Thyroid gland (tissue), 4 donors: ENCODE data around the gene HIVEP3. TPM values are rescaled to one million over a fixed set of nuclear protein-coding genes. Genes with fewer than 3 reads are reported as not detected.

Source experiments
- DNase-seq, 2 donors: peaks; one replicate each; pipeline ENCODE4 v3.0.0-alpha.2; 2019
- H3K27ac ChIP-seq, 3 donors: fragments of 200-600 bp; sonication (generic); 1 replicate in 2 of 3; 2 replicates in 1 of 3; pipeline ENCODE4 v1.5.1; 2016 to 2019; ENCODE audit warnings: mild to moderate bottlenecking in 1 of 3, moderate library complexity in 1 of 3
- H3K27me3 ChIP-seq: fragments of 200-600 bp; sonication (generic); one replicate; pipeline ENCODE4 v1.5.1; 2019
- H3K36me3 ChIP-seq, 2 donors: fragments of 200-600 bp; sonication (generic); one replicate each; pipeline ENCODE4 v1.5.1; 2016 to 2019
- H3K4me1 ChIP-seq, 2 donors: fragments of 200-600 bp; sonication (generic); one replicate each; pipeline ENCODE4 v1.5.1; 2017 to 2019
- H3K4me3 ChIP-seq, 3 donors: fragments of 200-600 bp; sonication (generic); replicated peaks in 1 of 3; 1 replicate in 2 of 3; 2 replicates in 1 of 3; pipeline ENCODE4 v1.5.1; 2016; ENCODE audit warnings: mild to moderate bottlenecking in 1 of 3
- H3K9me3 ChIP-seq: fragments of 200-600 bp; sonication (generic); one replicate; pipeline ENCODE4 v1.5.1; 2017
- POLR2A ChIP-seq, 2 donors: fragments of 450-650 bp; IDR thresholded peaks; one replicate each; pipeline ENCODE4 v1.6.1; 2017; ENCODE audit warnings: antibody characterized with exemption in 2 of 2, mild to moderate bottlenecking in 2 of 2, moderate library complexity in 1 of 2
- WGBS, 2 donors: methylation state at CpG; one replicate each; pipeline ENCODE4 v1.1.5; 2017; 5-methylcytosine and 5-hydroxymethylcytosine counted together
- intact Hi-C: fragments of 100-400 bp; cut with DNase I; formaldehyde crosslinking; loops from one replicate; pipeline ENCODE4 v1.15.1; 2023
- total RNA-seq, 4 donors: library from RNA; depleted of rRNA; stranded (reverse); fragments of >200 nt; gene quantifications; one replicate each; pipeline ENCODE4 v1.2.3, GENCODE V29; 2016
- TF ChIP-seq, protein P1 (sequence below), 6 experiments: fragments of 200-600 bp in 3 of 6; fragments of 450-650 bp in 3 of 6; sonication (generic) in 3 of 6; IDR thresholded peaks; one replicate each; pipeline ENCODE4 v1.5.1; 2016 to 2019; ENCODE audit warnings: antibody characterized with exemption in 6 of 6, mild to moderate bottlenecking in 2 of 6, inconsistent platforms in 1 of 6, moderate library complexity in 1 of 6

The HIVEP3 gene
- total RNA-seq, 4 donors from 2014 or later, result 9.7 to 13.5 (median 12.5) TPM

DNA sequence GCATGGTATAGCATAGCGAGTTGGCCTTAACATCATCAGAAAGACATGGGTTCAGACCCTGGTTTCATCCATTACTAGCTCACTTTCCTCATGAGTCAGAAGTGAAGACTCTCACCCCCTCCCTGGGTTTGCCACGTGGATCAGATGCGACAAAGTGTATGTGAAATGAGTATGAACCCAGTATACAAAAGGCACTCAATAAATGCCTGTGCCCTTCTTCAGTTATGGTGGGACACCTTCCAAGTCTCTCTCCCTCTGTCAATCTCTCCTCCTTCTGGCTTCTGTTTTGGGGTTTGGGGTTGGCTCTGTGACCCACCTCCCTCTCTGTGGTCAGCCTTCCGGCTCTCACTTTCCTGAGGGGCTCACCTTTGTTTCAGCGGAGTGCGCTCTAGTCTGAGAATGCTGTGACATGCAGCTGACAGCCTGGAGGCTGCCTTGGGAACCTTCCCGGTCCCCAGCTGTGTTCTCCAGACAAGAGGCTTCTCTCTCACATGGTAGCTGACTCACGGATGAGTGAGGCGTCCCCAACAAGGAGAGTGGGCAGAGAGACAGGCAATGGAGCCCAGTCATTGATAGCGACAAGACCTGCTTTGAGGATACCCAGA lies 279.3 kb downstream of the HIVEP3 start:
- DNase-seq, result no peak
- Histone ChIP-seq H3K27ac (no peak overlapping the region), H3K4me1 (no peaks in the 10 kb centered on the region), H3K9me3 (no peaks in the 10 kb centered on the region), H3K4me3 (no peak overlapping the region), H3K27me3 (no peaks in the 10 kb centered on the region), H3K36me3 (no peaks in the 10 kb centered on the region)
- TF ChIP-seq, protein P1, sequence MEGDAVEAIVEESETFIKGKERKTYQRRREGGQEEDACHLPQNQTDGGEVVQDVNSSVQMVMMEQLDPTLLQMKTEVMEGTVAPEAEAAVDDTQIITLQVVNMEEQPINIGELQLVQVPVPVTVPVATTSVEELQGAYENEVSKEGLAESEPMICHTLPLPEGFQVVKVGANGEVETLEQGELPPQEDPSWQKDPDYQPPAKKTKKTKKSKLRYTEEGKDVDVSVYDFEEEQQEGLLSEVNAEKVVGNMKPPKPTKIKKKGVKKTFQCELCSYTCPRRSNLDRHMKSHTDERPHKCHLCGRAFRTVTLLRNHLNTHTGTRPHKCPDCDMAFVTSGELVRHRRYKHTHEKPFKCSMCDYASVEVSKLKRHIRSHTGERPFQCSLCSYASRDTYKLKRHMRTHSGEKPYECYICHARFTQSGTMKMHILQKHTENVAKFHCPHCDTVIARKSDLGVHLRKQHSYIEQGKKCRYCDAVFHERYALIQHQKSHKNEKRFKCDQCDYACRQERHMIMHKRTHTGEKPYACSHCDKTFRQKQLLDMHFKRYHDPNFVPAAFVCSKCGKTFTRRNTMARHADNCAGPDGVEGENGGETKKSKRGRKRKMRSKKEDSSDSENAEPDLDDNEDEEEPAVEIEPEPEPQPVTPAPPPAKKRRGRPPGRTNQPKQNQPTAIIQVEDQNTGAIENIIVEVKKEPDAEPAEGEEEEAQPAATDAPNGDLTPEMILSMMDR (IDR thresholded peaks at IDR 0.05), result no peak
- no peak for TF ChIP-seq POLR2A (IDR thresholded peaks at IDR 0.05)
- 78 to 84% methylated on average over 10 of the region's 10 CpGs for WGBS, 2 donors
- intact Hi-C loops, result loop anchor here (5.0 kb wide), 1 partner anchor 113 kb away; no protein-coding TSS in a partner anchor

DNA sequence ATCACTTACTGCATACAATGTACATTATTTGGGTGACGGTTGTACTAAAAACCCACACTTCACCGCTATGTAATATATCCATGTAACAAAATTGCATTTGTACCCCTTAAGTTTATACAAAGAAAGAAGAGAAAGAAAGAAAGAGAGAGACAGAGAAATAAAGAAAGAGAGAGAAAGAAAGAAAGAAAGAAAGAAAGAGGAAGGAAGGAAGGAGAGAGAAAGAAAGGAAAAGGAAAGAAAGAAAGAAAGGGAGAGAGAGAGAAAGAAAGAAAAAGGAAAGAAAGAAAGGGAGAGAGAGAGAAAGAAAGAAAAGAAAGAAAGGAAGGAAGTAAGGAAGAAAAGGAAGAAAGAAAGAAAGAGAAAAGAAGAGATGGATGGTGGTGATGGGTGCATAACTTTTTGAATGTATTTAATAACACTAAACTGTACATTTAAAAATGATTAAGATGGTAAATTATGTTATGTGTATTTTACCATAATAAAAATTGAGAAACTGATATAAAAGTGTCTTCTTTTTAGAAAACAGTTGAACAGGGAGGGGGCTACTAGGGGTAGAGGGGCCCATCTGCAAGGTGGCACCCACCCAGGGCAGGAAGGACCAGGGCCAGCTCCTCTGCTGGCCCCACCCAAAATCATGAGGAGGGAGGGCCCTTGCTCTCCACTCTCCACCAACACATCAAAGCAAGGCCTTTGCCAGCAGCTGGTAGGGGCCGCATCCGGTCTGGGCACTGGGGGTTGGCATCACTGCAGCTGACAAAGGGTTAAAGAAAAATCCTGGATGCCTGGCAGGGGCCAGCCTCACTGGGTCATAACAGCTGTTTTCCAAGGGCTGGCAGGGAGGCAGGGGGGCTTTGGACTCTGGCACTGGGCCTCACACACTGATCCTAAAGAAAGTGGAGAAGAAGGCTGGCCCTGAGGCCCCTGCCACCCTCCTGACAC lies 280.4 kb downstream of the HIVEP3 start:
- no peak overlapping the region for H3K4me3 ChIP-seq
- intact Hi-C loops, result loop anchor here (5.0 kb wide), 1 partner anchor 114 kb away; no protein-coding TSS in a partner anchor
- DNase-seq, result no peak
- H3K27ac ChIP-seq, result no peak overlapping the region
- no peaks in the 10 kb centered on the region for H3K9me3 ChIP-seq
- H3K27me3 ChIP-seq, result no peaks in the 10 kb centered on the region
- H3K4me1 ChIP-seq, result no peaks in the 10 kb centered on the region
- TF ChIP-seq POLR2A (IDR thresholded peaks at IDR 0.05), result no peak
- TF ChIP-seq, protein P1 (IDR thresholded peaks at IDR 0.05), result no peak
- H3K36me3 ChIP-seq, result no peaks in the 10 kb centered on the region
- WGBS, 2 donors, result 93 to 96% methylated on average over 4 of the region's 4 CpGs

DNA sequence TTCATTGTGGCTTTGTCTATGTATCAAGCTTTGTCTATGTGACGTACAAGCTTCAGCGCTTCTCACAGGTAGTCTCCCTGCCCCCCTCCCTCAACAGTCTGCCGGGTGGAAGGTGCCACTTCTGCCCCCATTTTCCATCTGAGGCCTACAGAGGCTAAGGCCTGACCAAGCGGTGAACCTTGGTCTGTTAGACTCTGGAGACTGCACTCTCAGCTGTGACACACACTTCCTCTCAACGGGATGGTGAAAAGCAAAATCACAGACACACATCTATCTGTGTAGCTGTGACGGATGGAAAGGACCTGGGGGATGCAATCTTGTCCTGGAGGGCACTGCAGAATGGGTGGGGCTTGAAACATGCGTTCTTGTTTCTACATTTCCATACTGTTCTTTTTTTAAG lies 281.4 kb downstream of the HIVEP3 start:
- no peak for DNase-seq
- TF ChIP-seq, protein P1 (IDR thresholded peaks at IDR 0.05), result no peak
- no peak for TF ChIP-seq POLR2A (IDR thresholded peaks at IDR 0.05)
- H3K27ac ChIP-seq, result no peak overlapping the region
- H3K4me1 ChIP-seq, result no peaks in the 10 kb centered on the region
- intact Hi-C loops, result loop anchor here (5.0 kb wide), 1 partner anchor 115 kb away; no protein-coding TSS in a partner anchor
- WGBS, 2 donors, result 80 to 85% methylated on average over 7 of the region's 7 CpGs
- no peaks in the 10 kb centered on the region for H3K27me3 ChIP-seq
- no peaks in the 10 kb centered on the region for H3K9me3 ChIP-seq
- no peaks in the 10 kb centered on the region for H3K36me3 ChIP-seq
- H3K4me3 ChIP-seq, result no peak overlapping the region

DNA sequence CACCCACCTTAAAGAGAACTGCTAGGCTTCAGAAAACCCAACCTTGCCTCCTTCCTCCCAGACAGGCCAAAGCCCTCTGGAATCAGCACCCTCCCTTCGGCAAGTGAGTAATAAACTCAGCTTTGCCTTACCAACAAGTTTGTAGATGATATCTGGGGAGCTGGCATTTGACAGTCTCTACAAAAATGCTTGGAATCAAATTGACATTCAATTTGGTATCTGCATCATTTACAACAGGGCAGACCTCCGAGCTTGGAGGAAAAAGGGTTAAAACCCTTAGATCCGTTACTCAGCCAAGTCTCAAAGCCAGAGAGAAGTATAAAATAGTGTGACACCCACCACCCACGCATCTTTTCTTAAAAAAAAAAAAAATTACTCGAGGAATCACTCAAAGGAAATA lies 285.0 kb downstream of the HIVEP3 start:
- no peak overlapping the region for H3K4me3 ChIP-seq
- DNase-seq, result no peak
- peaks cover 3 to 4% of the 10 kb centered on the region in 2 donors for H3K4me1 ChIP-seq
- no peaks in the 10 kb centered on the region for H3K27me3 ChIP-seq
- H3K36me3 ChIP-seq, result no peaks in the 10 kb centered on the region
- no peak overlapping the region for H3K27ac ChIP-seq
- 72 to 77% methylated on average over 5 of the region's 5 CpGs for WGBS, 2 donors
- intact Hi-C loops, result no loop called here
- no peak for TF ChIP-seq POLR2A (IDR thresholded peaks at IDR 0.05)
- TF ChIP-seq, protein P1 (IDR thresholded peaks at IDR 0.05), result no peak
- no peaks in the 10 kb centered on the region for H3K9me3 ChIP-seq
